Karpas-422 (cell line): Measurements from ENCODE around the gene FAM83E. TPM values are rescaled to one million over a fixed set of nuclear protein-coding genes. Genes with fewer than 3 reads are reported as not detected.

Experiments
- DNase-seq: peaks from one replicate; pipeline ENCODE4 v3.0.0-alpha.2; 2015
- H2AFZ ChIP-seq: fragments of 200-600 bp; sonication (generic); 2 replicates; pipeline ENCODE4 v1.6.1; 2014; ENCODE audit warnings: antibody characterized with exemption, low read length, mixed read lengths
- H3K27ac ChIP-seq: fragments of 200-600 bp; sonication (generic); 2 replicates; pipeline ENCODE4 v1.5.1; 2014; ENCODE audit warnings: mild to moderate bottlenecking, low read length, moderate library complexity
- H3K27me3 ChIP-seq: fragments of 200-600 bp; sonication (generic); 2 replicates; pipeline ENCODE4 v1.6.1; 2014; ENCODE audit warnings: low read length, mixed read lengths
- H3K36me3 ChIP-seq: fragments of 200-600 bp; sonication (generic); 2 replicates; pipeline ENCODE4 v1.6.1; 2014; ENCODE audit warnings: low read length, mixed read lengths; ENCODE audit not compliant: insufficient read depth
- H3K4me1 ChIP-seq: fragments of 200-600 bp; sonication (generic); 2 replicates; pipeline ENCODE4 v1.6.1; 2014; ENCODE audit warnings: mild to moderate bottlenecking, low read length, mixed read lengths
- H3K4me2 ChIP-seq: fragments of 200-600 bp; sonication (generic); 2 replicates; pipeline ENCODE4 v1.6.1; 2014; ENCODE audit warnings: low read length, low read depth, mild to moderate bottlenecking; ENCODE audit not compliant: poor library complexity, severe bottlenecking
- H3K4me3 ChIP-seq: fragments of 200-600 bp; sonication (generic); 2 replicates; pipeline ENCODE4 v1.5.1; 2014; ENCODE audit warnings: mild to moderate bottlenecking, antibody characterized with exemption, low read length, mixed read lengths
- H3K79me2 ChIP-seq: fragments of 200-600 bp; sonication (generic); 2 replicates; pipeline ENCODE4 v1.6.1; 2014; ENCODE audit warnings: mild to moderate bottlenecking, low read length, mixed read lengths
- H3K9ac ChIP-seq: fragments of 200-600 bp; sonication (generic); 2 replicates; pipeline ENCODE4 v1.6.0; 2014; ENCODE audit warnings: low read length
- H3K9me2 ChIP-seq: fragments of 200-600 bp; sonication (generic), shearing (Covaris generic); replicated peaks from 2 replicates; pipeline ENCODE4 v1.6.0; 2014; ENCODE audit warnings: mild to moderate bottlenecking, low read length, moderate library complexity; ENCODE audit not compliant: insufficient read depth
- H3K9me3 ChIP-seq: fragments of 300-700, 200-600 bp; sonication (generic); 2 replicates; pipeline ENCODE4 v1.6.1; 2014; ENCODE audit warnings: low read length, mixed read lengths
- H4K20me1 ChIP-seq: fragments of 200-600 bp; sonication (generic); 2 replicates; pipeline ENCODE4 v1.6.1; 2014; ENCODE audit warnings: mild to moderate bottlenecking, antibody characterized with exemption, low read length, low read depth; ENCODE audit not compliant: insufficient read depth
- total RNA-seq: library from RNA; depleted of rRNA; stranded (reverse); fragments of >200 nt; shearing (Covaris generic); gene quantifications from 2 replicates; pipeline ENCODE4 v1.2.3, GENCODE V29; 2014; ENCODE audit warnings: low replicate concordance

Gene FAM83E
- total RNA-seq, 1 experiment from 2014 or later, result 1.2 TPM

DNA sequence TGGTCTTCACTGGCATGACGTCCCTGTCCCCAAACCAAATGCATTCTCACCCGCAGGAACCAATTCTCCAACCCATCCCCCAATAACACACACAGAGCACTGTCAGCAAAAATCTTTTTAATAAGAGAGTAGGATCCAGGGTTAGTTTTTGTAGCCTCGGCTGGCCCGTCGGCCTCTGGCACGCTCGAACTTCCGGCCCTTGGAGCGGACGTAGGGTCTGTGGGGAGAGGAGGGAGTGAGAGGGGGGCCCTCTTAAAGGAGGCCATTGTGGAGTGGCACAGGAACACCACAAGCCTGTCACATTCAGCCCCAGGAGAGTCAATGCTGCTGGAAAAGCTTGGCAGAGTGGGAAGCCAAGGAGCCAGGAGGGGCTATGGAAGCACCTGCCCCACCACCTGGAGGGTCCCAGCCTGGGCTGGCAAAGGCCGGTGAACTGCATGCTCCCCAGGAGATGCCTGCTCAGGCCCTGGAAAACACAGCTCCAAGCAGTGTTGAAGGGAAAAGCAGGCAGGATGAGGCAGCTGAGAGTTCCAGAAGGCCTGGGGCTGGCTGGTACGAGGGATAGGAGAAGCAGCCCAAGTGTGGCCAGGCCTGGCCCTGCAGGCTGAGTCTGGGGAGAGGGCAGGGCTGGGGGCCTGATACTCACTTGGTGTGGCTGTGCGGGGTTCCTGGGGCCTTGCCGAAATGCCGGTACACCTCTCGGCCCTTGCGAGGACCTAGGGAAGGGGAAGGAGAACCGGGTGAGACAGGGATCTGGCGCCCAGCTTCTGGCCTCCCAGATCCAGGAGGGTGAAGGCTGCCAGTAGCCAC lies 560 bp upstream of the FAM83E start:
- no peaks in the 10 kb centered on the region for H3K27me3 ChIP-seq

GRCh38 chr19:48613852-48614435 lies 932 bp downstream of the FAM83E start:
- no peaks in the 10 kb centered on the region for H3K27me3 ChIP-seq
- no peak overlapping the region for H3K4me3 ChIP-seq
- peaks cover 25% of the 10 kb centered on the region for H3K79me2 ChIP-seq
- no peak for DNase-seq
- no peak overlapping the region for H2AFZ ChIP-seq
- no peaks in the 10 kb centered on the region for H3K9me2 ChIP-seq
- H3K27ac ChIP-seq, result no peak overlapping the region
- H3K4me2 ChIP-seq, result no peak overlapping the region
- peaks cover 37% of the 10 kb centered on the region for H3K36me3 ChIP-seq
- no peak overlapping the region for H3K9ac ChIP-seq
- peaks cover 25% of the 10 kb centered on the region for H4K20me1 ChIP-seq
- peaks cover 19% of the 10 kb centered on the region for H3K4me1 ChIP-seq
- no peaks in the 10 kb centered on the region for H3K9me3 ChIP-seq

More for the DNA sequence above, 560 bp upstream of the FAM83E start:
- Histone ChIP-seq H3K79me2 (peaks cover 36% of the 10 kb centered on the region), H3K4me2 (no peak overlapping the region), H2AFZ (no peak overlapping the region), H3K36me3 (peaks cover 37% of the 10 kb centered on the region), H3K9me2 (no peaks in the 10 kb centered on the region), H3K4me1 (peaks cover 24% of the 10 kb centered on the region), H3K27ac (no peak overlapping the region), H4K20me1 (peaks cover 25% of the 10 kb centered on the region), H3K9ac (no peak overlapping the region), H3K4me3 (no peak overlapping the region), H3K9me3 (no peaks in the 10 kb centered on the region)
- no peak for DNase-seq

- no peaks in the 10 kb centered on the region for H3K9me3 ChIP-seq
- no peak overlapping the region for H3K4me2 ChIP-seq
- no peaks in the 10 kb centered on the region for H3K27me3 ChIP-seq
- no peak overlapping the region for H3K27ac ChIP-seq
- H2AFZ ChIP-seq, result no peak overlapping the region
- no peak overlapping the region for H3K9ac ChIP-seq
- H3K4me3 ChIP-seq, result no peak overlapping the region
- H3K79me2 ChIP-seq, result peaks cover 18% of the 10 kb centered on the region
- peaks cover 19% of the 10 kb centered on the region for H4K20me1 ChIP-seq
- H3K9me2 ChIP-seq, result no peaks in the 10 kb centered on the region
- H3K36me3 ChIP-seq, result peaks cover 32% of the 10 kb centered on the region
- peaks cover 20% of the 10 kb centered on the region for H3K4me1 ChIP-seq
- DNase-seq, result peak; percentile 63
Measured at GRCh38 chr19:48613024-48613851, 1.6 kb downstream of the FAM83E start.

DNA sequence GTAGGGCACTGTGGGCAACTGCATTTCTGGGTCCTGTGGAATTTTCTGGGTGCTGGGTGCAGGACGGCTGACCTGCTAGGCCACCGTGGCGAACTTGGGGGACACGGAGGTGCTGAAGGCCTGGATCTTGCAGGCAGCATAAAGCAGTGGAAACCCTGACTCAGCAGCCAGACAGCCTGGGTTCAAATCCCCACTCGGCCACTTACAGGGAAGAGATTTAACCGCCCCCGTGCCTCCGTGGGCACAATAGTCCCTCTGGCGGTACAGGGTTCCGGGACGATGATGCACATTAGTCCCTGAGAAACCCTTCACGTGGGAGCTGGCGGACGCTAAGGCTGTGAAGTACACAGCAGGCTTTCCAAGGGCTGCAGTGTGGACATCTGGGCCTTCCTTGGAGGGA lies 3.0 kb downstream of the FAM83E start:
- H3K9me2 ChIP-seq, result no peaks in the 10 kb centered on the region
- H3K36me3 ChIP-seq, result peaks cover 18% of the 10 kb centered on the region

GRCh38 chr19:48609571-48610108 lies 5.2 kb downstream of the FAM83E start:
- DNase-seq, result no peak
- Histone ChIP-seq H3K9ac (no peak overlapping the region), H2AFZ (no peak overlapping the region), H3K27me3 (no peaks in the 10 kb centered on the region), H3K79me2 (no peaks in the 10 kb centered on the region), H3K9me2 (no peaks in the 10 kb centered on the region), H3K9me3 (no peaks in the 10 kb centered on the region), H3K4me1 (peaks cover 3% of the 10 kb centered on the region; the same call in 1 of the 2 replicates), H4K20me1 (no peaks in the 10 kb centered on the region), H3K36me3 (no peaks in the 10 kb centered on the region; the same call in 1 of the 2 replicates), H3K4me3 (no peak overlapping the region), H3K4me2 (no peak overlapping the region), H3K27ac (no peak overlapping the region)

More for the DNA sequence above, 3.0 kb downstream of the FAM83E start:
- no peak overlapping the region for H3K4me3 ChIP-seq
- DNase-seq, result no peak
- H3K4me2 ChIP-seq, result no peak overlapping the region
- peaks cover 8% of the 10 kb centered on the region for H3K4me1 ChIP-seq
- H3K79me2 ChIP-seq, result peaks cover 5% of the 10 kb centered on the region
- peaks cover 6% of the 10 kb centered on the region for H4K20me1 ChIP-seq
- no peaks in the 10 kb centered on the region for H3K9me3 ChIP-seq
- no peak overlapping the region for H3K9ac ChIP-seq
- no peak overlapping the region for H3K27ac ChIP-seq
- H3K27me3 ChIP-seq, result no peaks in the 10 kb centered on the region
- no peak overlapping the region for H2AFZ ChIP-seq

- Histone ChIP-seq H3K79me2 (no peaks in the 10 kb centered on the region), H3K4me1 (peaks cover 3% of the 10 kb centered on the region; the same call in 1 of the 2 replicates), H3K4me2 (no peak overlapping the region), H3K36me3 (no peaks in the 10 kb centered on the region; the same call in 1 of the 2 replicates), H2AFZ (no peak overlapping the region), H3K9me2 (no peaks in the 10 kb centered on the region), H3K27ac (no peak overlapping the region), H3K9me3 (no peaks in the 10 kb centered on the region), H3K27me3 (no peaks in the 10 kb centered on the region), H4K20me1 (no peaks in the 10 kb centered on the region), H3K4me3 (no peak overlapping the region), H3K9ac (no peak overlapping the region)
- DNase-seq, result peak; percentile 86
Measured at GRCh38 chr19:48608798-48609263, 6.0 kb downstream of the FAM83E start.

DNA sequence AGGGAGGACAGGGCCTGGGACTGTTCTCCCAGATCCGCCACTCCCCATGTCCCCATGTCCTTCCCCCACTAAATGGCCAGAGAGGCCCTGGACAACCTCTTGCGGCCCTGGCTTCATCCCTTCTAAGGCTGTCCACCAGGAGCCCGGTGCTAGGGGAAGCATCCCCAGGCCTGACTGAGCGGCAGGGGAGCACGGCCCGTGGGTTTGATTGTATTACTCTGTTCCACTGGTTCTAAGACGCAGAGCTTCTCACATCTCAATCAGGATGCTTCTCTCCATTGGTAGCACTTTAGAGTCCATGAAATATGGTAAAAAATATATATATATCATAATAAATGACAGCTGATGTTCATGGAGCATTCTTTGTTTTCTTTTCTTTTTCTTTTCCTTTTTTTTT lies 7.5 kb downstream of the FAM83E start:
- H3K9ac ChIP-seq, result no peak overlapping the region
- no peaks in the 10 kb centered on the region for H4K20me1 ChIP-seq
- H3K4me1 ChIP-seq, result peaks cover 3% of the 10 kb centered on the region; the same call in 1 of the 2 replicates
- H3K36me3 ChIP-seq, result no peaks in the 10 kb centered on the region; the same call in 1 of the 2 replicates
- H3K4me2 ChIP-seq, result no peak overlapping the region
- H3K27me3 ChIP-seq, result no peaks in the 10 kb centered on the region
- no peak overlapping the region for H3K4me3 ChIP-seq
- H3K9me3 ChIP-seq, result no peaks in the 10 kb centered on the region
- H3K27ac ChIP-seq, result no peak overlapping the region
- H2AFZ ChIP-seq, result no peak overlapping the region
- H3K79me2 ChIP-seq, result no peaks in the 10 kb centered on the region
- H3K9me2 ChIP-seq, result no peaks in the 10 kb centered on the region
- DNase-seq, result no peak
